SU-DHL-6 (cell line): Measurements from ENCODE around the gene MYO1D.

Experiments used
- H2AFZ ChIP-seq: fragments of 200-600 bp; sonication (generic); 2 replicates; pipeline ENCODE4 v1.6.1; 2014; ENCODE audit warnings: low read depth, mild to moderate bottlenecking, moderate library complexity, mixed read lengths, antibody characterized with exemption, low read length; ENCODE audit not compliant: severe bottlenecking
- H3F3A ChIP-seq: fragments of 200-600 bp; shearing (Covaris generic); 2 replicates; pipeline ENCODE4 v1.6.0; 2016; ENCODE audit warnings: antibody characterized with exemption, mild to moderate bottlenecking; ENCODE audit not compliant: insufficient read depth
- H3K27ac ChIP-seq: fragments of 200-600 bp; sonication (generic); 2 replicates; pipeline ENCODE4 v1.5.1; 2016; ENCODE audit warnings: low read depth, mild to moderate bottlenecking, low read length, moderate library complexity, mixed read lengths
- H3K27me3 ChIP-seq: fragments of 200-600 bp; sonication (generic), shearing (Covaris generic); 2 replicates; pipeline ENCODE4 v1.6.0; 2014; ENCODE audit warnings: mild to moderate bottlenecking, low read length
- H3K36me3 ChIP-seq: fragments of 200-600 bp; sonication (generic); 2 replicates; pipeline ENCODE4 v1.6.1; 2014; ENCODE audit warnings: mild to moderate bottlenecking, low read length, mixed read lengths
- H3K4me2 ChIP-seq: fragments of 300-600, 200-600 bp; shearing (Covaris generic), sonication (generic); 2 replicates; pipeline ENCODE4 v1.6.0; 2014; ENCODE audit warnings: low read length, low read depth, mild to moderate bottlenecking; ENCODE audit not compliant: poor library complexity, severe bottlenecking
- H3K4me3 ChIP-seq: fragments of 200-600 bp; sonication (generic); 2 replicates; pipeline ENCODE4 v1.5.1; 2014; ENCODE audit warnings: antibody characterized with exemption, low read length, mild to moderate bottlenecking, mixed read lengths; ENCODE audit not compliant: insufficient read depth, poor library complexity, severe bottlenecking
- H3K79me2 ChIP-seq: fragments of 200-600 bp; sonication (generic); 2 replicates; pipeline ENCODE4 v1.6.1; 2014; ENCODE audit warnings: mild to moderate bottlenecking, low read length, moderate library complexity; ENCODE audit not compliant: insufficient read depth
- H3K9ac ChIP-seq: fragments of 200-600 bp; sonication (generic); 2 replicates; pipeline ENCODE4 v1.7.0; 2014; ENCODE audit warnings: mild to moderate bottlenecking, low read length
- H3K9me2 ChIP-seq: fragments of 200-600 bp; sonication (generic); replicated peaks from 2 replicates; pipeline ENCODE4 v1.6.1; 2014; ENCODE audit warnings: low read length; ENCODE audit not compliant: insufficient read depth
- H3K9me3 ChIP-seq: fragments of 200-600 bp; sonication (generic); 2 replicates; pipeline ENCODE4 v1.6.1; 2014; ENCODE audit warnings: low read length, mixed read lengths; ENCODE audit not compliant: insufficient read depth
- H4K20me1 ChIP-seq: fragments of 200-600 bp; sonication (generic); 2 replicates; pipeline ENCODE4 v1.6.1; 2014; ENCODE audit warnings: low read depth, mild to moderate bottlenecking, antibody characterized with exemption, low read length, moderate library complexity, mixed read lengths
- EZH2phosphoT487 ChIP-seq: fragments of 200-600 bp; sonication (generic), shearing (Covaris generic); conservative IDR thresholded peaks from 2 replicates; pipeline ENCODE4 v1.6.1; 2018; ENCODE audit warnings: mild to moderate bottlenecking, antibody characterized with exemption, low read length, moderate library complexity, mixed read lengths
- TF ChIP-seq, protein P1 (sequence below): fragments of 200-600 bp; sonication (generic); IDR thresholded peaks from one replicate; pipeline ENCODE4 v1.5.1; 2017; ENCODE audit warnings: antibody characterized with exemption, mild to moderate bottlenecking, low read length, moderate library complexity; ENCODE audit not compliant: insufficient read depth, poor library complexity, severe bottlenecking

The MYO1D gene

DNA sequence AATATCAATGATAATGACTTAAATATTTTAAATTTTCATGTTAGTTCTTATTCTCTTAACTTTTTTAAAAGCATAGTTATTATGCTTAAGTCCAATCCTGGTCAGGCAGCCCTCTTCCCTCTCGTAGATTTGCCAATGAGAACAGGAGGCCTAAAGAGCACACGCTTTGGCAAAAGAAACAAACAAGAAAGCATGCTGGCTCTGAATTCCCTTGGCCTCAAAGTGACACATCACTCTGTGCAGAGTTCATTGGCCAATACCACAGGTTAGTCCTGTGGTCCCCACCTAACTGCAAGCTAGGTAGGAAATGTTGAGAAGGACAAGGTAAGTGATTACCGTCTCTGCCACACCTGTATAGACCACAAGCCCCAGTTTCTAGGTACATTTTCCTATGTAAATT, 61.5 kb downstream of the MYO1D start:
- no peaks in the 10 kb centered on the region for H4K20me1 ChIP-seq
- no peaks in the 10 kb centered on the region for H3K9me3 ChIP-seq
- H3K27me3 ChIP-seq: no peaks in the 10 kb centered on the region
- H3K9ac ChIP-seq: no peak overlapping the region
- no peaks in the 10 kb centered on the region for H3K36me3 ChIP-seq
- no peak overlapping the region for H3K4me2 ChIP-seq
- H3K4me3 ChIP-seq: no peak overlapping the region
- no peaks in the 10 kb centered on the region for H3F3A ChIP-seq
- no peaks in the 10 kb centered on the region for H3K79me2 ChIP-seq
- no peak overlapping the region for H2AFZ ChIP-seq
- H3K9me2 ChIP-seq: no peaks in the 10 kb centered on the region
- H3K27ac ChIP-seq: no peak overlapping the region
- no peak for TF ChIP-seq EZH2phosphoT487
- TF ChIP-seq, protein P1, sequence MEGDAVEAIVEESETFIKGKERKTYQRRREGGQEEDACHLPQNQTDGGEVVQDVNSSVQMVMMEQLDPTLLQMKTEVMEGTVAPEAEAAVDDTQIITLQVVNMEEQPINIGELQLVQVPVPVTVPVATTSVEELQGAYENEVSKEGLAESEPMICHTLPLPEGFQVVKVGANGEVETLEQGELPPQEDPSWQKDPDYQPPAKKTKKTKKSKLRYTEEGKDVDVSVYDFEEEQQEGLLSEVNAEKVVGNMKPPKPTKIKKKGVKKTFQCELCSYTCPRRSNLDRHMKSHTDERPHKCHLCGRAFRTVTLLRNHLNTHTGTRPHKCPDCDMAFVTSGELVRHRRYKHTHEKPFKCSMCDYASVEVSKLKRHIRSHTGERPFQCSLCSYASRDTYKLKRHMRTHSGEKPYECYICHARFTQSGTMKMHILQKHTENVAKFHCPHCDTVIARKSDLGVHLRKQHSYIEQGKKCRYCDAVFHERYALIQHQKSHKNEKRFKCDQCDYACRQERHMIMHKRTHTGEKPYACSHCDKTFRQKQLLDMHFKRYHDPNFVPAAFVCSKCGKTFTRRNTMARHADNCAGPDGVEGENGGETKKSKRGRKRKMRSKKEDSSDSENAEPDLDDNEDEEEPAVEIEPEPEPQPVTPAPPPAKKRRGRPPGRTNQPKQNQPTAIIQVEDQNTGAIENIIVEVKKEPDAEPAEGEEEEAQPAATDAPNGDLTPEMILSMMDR: no peak

DNA sequence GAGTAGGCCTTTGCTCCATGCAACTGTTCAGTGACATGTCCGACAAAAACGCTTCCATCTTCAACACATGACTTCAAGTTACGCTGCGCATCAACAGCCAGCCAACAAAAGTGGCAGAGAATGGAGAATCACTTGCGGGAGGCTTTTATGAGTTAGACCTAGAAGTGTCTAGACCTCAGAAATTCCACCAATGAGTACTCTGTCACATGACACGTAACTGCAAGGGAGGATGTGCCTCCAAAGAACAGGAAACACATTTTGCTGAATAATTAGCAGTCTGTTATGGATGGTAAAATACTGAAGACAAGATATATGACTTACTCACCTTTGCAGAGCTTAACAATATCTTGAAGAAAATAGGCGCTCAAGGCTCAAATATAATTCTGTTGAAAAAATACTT, 62.1 kb downstream of the MYO1D start:
- no peak overlapping the region for H3K9ac ChIP-seq
- H3K27ac ChIP-seq: no peak overlapping the region
- TF ChIP-seq, protein P1: no peak
- no peak for TF ChIP-seq EZH2phosphoT487
- H3K4me3 ChIP-seq: no peak overlapping the region
- no peaks in the 10 kb centered on the region for H4K20me1 ChIP-seq
- H2AFZ ChIP-seq: no peak overlapping the region
- no peaks in the 10 kb centered on the region for H3K9me2 ChIP-seq
- H3K36me3 ChIP-seq: no peaks in the 10 kb centered on the region
- H3K79me2 ChIP-seq: no peaks in the 10 kb centered on the region
- no peaks in the 10 kb centered on the region for H3F3A ChIP-seq
- no peak overlapping the region for H3K4me2 ChIP-seq
- H3K27me3 ChIP-seq: no peaks in the 10 kb centered on the region
- H3K9me3 ChIP-seq: no peaks in the 10 kb centered on the region

DNA sequence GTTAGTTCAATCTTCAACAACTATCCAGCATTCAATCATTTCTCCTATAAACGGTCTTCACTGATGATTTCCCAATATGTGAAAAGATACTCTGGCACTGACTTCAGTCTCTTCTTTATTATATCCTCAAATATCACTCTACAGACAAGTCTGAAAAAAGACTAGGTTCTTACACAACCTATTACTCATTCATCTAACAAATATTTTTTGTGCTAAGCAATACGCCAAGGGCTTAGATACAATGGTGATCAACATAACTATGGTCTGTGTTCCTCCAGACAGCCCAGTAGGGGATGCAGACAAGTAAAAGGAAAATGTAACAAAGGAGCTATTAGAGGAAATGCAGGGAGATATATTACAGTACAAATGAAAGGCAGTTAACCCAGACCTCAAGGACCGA, 63.9 kb downstream of the MYO1D start:
- Histone ChIP-seq H3K27me3 (no peaks in the 10 kb centered on the region), H3K4me2 (no peak overlapping the region), H3K36me3 (no peaks in the 10 kb centered on the region), H3K4me3 (no peak overlapping the region), H3K9ac (no peak overlapping the region), H2AFZ (no peak overlapping the region), H3F3A (no peaks in the 10 kb centered on the region), H3K27ac (no peak overlapping the region), H4K20me1 (no peaks in the 10 kb centered on the region), H3K9me2 (no peaks in the 10 kb centered on the region), H3K9me3 (no peaks in the 10 kb centered on the region), H3K79me2 (no peaks in the 10 kb centered on the region)
- TF ChIP-seq, protein P1: no peak

DNA sequence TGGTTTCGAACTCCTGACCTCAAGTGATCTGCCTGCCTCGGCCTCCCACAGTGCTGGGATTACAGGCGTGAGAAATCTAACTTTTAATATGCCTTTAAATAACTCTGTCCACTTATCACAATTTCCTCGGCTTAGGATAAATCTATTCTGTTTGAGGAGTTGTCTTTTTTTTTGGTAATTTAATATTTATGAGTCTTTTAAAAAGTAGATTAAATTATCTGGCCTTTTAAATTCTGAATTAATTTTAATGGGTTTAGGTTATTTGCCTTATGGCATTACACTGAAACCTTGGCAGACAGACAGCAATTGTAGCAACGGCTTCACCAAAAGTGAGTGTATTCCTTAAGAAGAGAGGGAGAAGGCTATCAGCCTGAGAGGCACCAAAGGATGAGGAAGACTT, 66.2 kb downstream of the MYO1D start:
- no peaks in the 10 kb centered on the region for H3K27me3 ChIP-seq
- H3K36me3 ChIP-seq: no peaks in the 10 kb centered on the region
- no peaks in the 10 kb centered on the region for H3K79me2 ChIP-seq
- no peaks in the 10 kb centered on the region for H3K9me2 ChIP-seq
- no peaks in the 10 kb centered on the region for H3F3A ChIP-seq
- no peaks in the 10 kb centered on the region for H3K9me3 ChIP-seq
- no peak for TF ChIP-seq EZH2phosphoT487
- TF ChIP-seq, protein P1: no peak
- no peak overlapping the region for H3K4me3 ChIP-seq
- no peak overlapping the region for H2AFZ ChIP-seq
- H3K27ac ChIP-seq: no peak overlapping the region
- no peak overlapping the region for H3K9ac ChIP-seq
- no peak overlapping the region for H3K4me2 ChIP-seq
- no peaks in the 10 kb centered on the region for H4K20me1 ChIP-seq
